B cell (primary cell): ENCODE data around the gene PLCE1. TPM values are rescaled to one million over a fixed set of nuclear protein-coding genes. Genes with fewer than 3 reads are reported as not detected.

Source experiments
- ATAC-seq: fragments of 200-7000 bp; cut with Tn5 transposase; one replicate; pipeline ENCODE4 v1.10.0; 2021; ENCODE audit warnings: low read depth, mild to moderate bottlenecking, moderate number of reproducible peaks, moderate library complexity
- CTCF ChIA-PET: fragments of 350-600 bp; sonication (Branson Sonifier 250); formaldehyde crosslinking; loops from one replicate; lab custom pipeline; 2021; ENCODE audit warnings: antibody characterized with exemption, inconsistent platforms; lab: Charles Lee
- POLR2A ChIA-PET: fragments of 350-600 bp; sonication (Branson Sonifier 250); formaldehyde crosslinking; loops from one replicate; lab custom pipeline; 2021; ENCODE audit warnings: antibody characterized with exemption; lab: Charles Lee
- DNase-seq: peaks from one replicate; pipeline ENCODE4 v3.0.0; 2013
- H2AFZ ChIP-seq: 2 replicates; pipeline ENCODE4 v1.6.1; 2012; ENCODE audit warnings: mild to moderate bottlenecking, low read depth, low read length; ENCODE audit not compliant: insufficient read depth, poor library complexity, severe bottlenecking
- H3K27ac ChIP-seq, 2 donors: 1 replicate in 1 of 2; 2 replicates in 1 of 2; pipeline ENCODE4 v1.5.1; 2012 to 2013; ENCODE audit warnings: low read length in 2 of 2, mild to moderate bottlenecking in 2 of 2, moderate library complexity in 1 of 2
- H3K27me3 ChIP-seq, 4 experiments: fragments of 200-600 bp in 1 of 4; sonication (generic) in 1 of 4; replicated peaks in 1 of 4; 1 replicate in 2 of 4; 2 replicates in 2 of 4; pipeline versions ENCODE4 v1.6.1 to v1.7.0; 2013 to 2016; ENCODE audit warnings: low read length in 3 of 4, mild to moderate bottlenecking in 2 of 4, mixed read lengths in 1 of 4, moderate library complexity in 1 of 4; ENCODE audit not compliant: insufficient read depth in 4 of 4, control insufficient read depth in 3 of 4; ENCODE audit errors: control extremely low read depth in 1 of 4
- H3K36me3 ChIP-seq, 2 experiments: replicated peaks in 1 of 2; 1 replicate in 1 of 2; 2 replicates in 1 of 2; pipeline versions ENCODE4 v1.6.1 to v1.7.1; 2013; ENCODE audit warnings: low read length in 1 of 2; ENCODE audit not compliant: insufficient read depth in 2 of 2, control insufficient read depth in 1 of 2; ENCODE audit errors: control extremely low read depth in 1 of 2, extremely low read depth in 1 of 2
- H3K4me1 ChIP-seq, 2 donors: fragments of 200-600 bp in 1 of 2; sonication (generic) in 1 of 2; 1 replicate in 1 of 2; 2 replicates in 1 of 2; pipeline versions ENCODE4 v1.5.1 to v1.6.1; 2013 to 2017; ENCODE audit warnings: low read length in 2 of 2; ENCODE audit not compliant: control insufficient read depth in 2 of 2, insufficient read depth in 2 of 2
- H3K4me2 ChIP-seq: replicated peaks from 2 replicates; pipeline ENCODE3; 2012; ENCODE audit warnings: mild to moderate bottlenecking, low read depth, low read length; ENCODE audit not compliant: poor library complexity, severe bottlenecking
- H3K4me3 ChIP-seq, 5 experiments: fragments of 200-600 bp in 1 of 5; sonication (generic) in 1 of 5; 1 replicate in 3 of 5; 2 replicates in 2 of 5; pipeline versions ENCODE4 v1.5.1 to v1.7.0; 2011 to 2016; ENCODE audit warnings: low read length in 4 of 5, mild to moderate bottlenecking in 4 of 5, low read depth in 2 of 5, control low read depth in 1 of 5, moderate library complexity in 1 of 5; ENCODE audit not compliant: insufficient read depth in 1 of 5; ENCODE audit errors: control extremely low read depth in 1 of 5, extremely low read depth in 1 of 5
- H3K79me2 ChIP-seq: fragments of 200-600 bp; sonication (generic); one replicate; pipeline ENCODE4 v1.6.0; 2016; ENCODE audit warnings: low read length; ENCODE audit not compliant: control insufficient read depth, insufficient read depth
- H3K9ac ChIP-seq: fragments of 200-600 bp; sonication (generic); 2 replicates; pipeline ENCODE4 v1.6.1; 2017; ENCODE audit warnings: mild to moderate bottlenecking, low read length, moderate library complexity
- H3K9me3 ChIP-seq, 3 donors: one replicate each; pipeline versions ENCODE4 v1.6.1 to v1.7.1; 2013; ENCODE audit warnings: low read length in 2 of 3; ENCODE audit not compliant: control insufficient read depth in 2 of 3, insufficient read depth in 1 of 3; ENCODE audit errors: control extremely low read depth in 1 of 3
- H4K20me1 ChIP-seq: 2 replicates; pipeline ENCODE4 v1.6.0; 2012; ENCODE audit warnings: mild to moderate bottlenecking, low read length; ENCODE audit not compliant: insufficient read depth, control insufficient read depth, poor library complexity, severe bottlenecking
- H3K27ac Mint-ChIP-seq: one replicate; pipeline ENCODE4 v1.8.0; 2021; ENCODE audit warnings: mixed read lengths
- H3K27me3 Mint-ChIP-seq: one replicate; pipeline ENCODE4 v1.8.0; 2021; ENCODE audit warnings: mixed read lengths
- H3K4me1 Mint-ChIP-seq: one replicate; pipeline ENCODE4 v1.8.0; 2021; ENCODE audit warnings: mixed read lengths
- H3K4me3 Mint-ChIP-seq: one replicate; pipeline ENCODE4 v1.8.0; 2021; ENCODE audit warnings: mixed read lengths
- H3K9me3 Mint-ChIP-seq: one replicate; pipeline ENCODE4 v1.8.0; 2022; ENCODE audit warnings: mixed read lengths; ENCODE audit not compliant: insufficient read depth
- CTCF ChIP-seq: fragments of 200-600 bp; IDR thresholded peaks from one replicate; pipeline ENCODE4 v1.8.0; 2022; ENCODE audit warnings: antibody characterized with exemption, mild to moderate bottlenecking
- EZH2 ChIP-seq: IDR thresholded peaks from 2 replicates; pipeline ENCODE4 v1.6.1; 2012; ENCODE audit warnings: borderline replicate concordance, low read depth, mild to moderate bottlenecking, moderate library complexity, low read length; ENCODE audit not compliant: insufficient read depth, poor library complexity, severe bottlenecking
- WGBS: methylation state at CpG from one replicate; pipeline ENCODE4 v1.1.5; 2013; ENCODE audit warnings: missing lambda C conversion rate; ENCODE audit not compliant: insufficient coverage; 5-methylcytosine and 5-hydroxymethylcytosine counted together
- intact Hi-C: fragments of 100-400 bp; cut with micrococcal nuclease; formaldehyde crosslinking; loops from one replicate; pipeline ENCODE4 v1.10.0; 2022
- polyA plus RNA-seq: library from polyadenylated mRNA; depleted of rRNA; stranded (reverse); fragments of >200 nt; gene quantifications from 2 replicates; pipeline ENCODE4 v1.2.3, GENCODE V29; 2012
- total RNA-seq, 2 donors: library from RNA; stranded (reverse); fragments of 120-200 nt in 1 of 2; gene quantifications; 1 replicate in 1 of 2; 2 replicates in 1 of 2; pipeline versions ENCODE4 v1.2.3 to v1.2.4, GENCODE V29; 2013 to 2022

Gene PLCE1
- total and polyA plus RNA-seq, 2 donors (not counting 1 experiment from before 2014, with no cell fraction given) = not detected

- no peaks in the 10 kb centered on the region for H3K27me3 Mint-ChIP-seq
- ChIA-PET CTCF (no interaction called here), POLR2A (no interaction called here)
- Histone ChIP-seq H3K4me1 (no peaks in the 10 kb centered on the region), H3K9ac (no peak overlapping the region), H3K4me3 (no peak overlapping the region), H3K36me3 (no peaks in the 10 kb centered on the region), H3K27ac (no peak overlapping the region), H2AFZ (no peak overlapping the region), H3K79me2 (no peaks in the 10 kb centered on the region), H3K4me2 (no peak overlapping the region), H4K20me1 (no peaks in the 10 kb centered on the region), H3K9me3 (no peaks in the 10 kb centered on the region), H3K27me3 (no peaks in the 10 kb centered on the region)
- DNase-seq = no peak
- H3K4me1 Mint-ChIP-seq = no peaks in the 10 kb centered on the region
- intact Hi-C loops = no loop called here
- no peak for ATAC-seq
- no peak for TF ChIP-seq EZH2
- no peak for TF ChIP-seq CTCF
- no peaks in the 10 kb centered on the region for H3K9me3 Mint-ChIP-seq
- H3K27ac Mint-ChIP-seq = no peak overlapping the region
- no peak overlapping the region for H3K4me3 Mint-ChIP-seq
- no CpG with 5 or more reads among the region's 2 CpGs for WGBS
Observed at GRCh38 chr10:93951905-93952304, 41.8 kb upstream of the PLCE1 start.

- Mint-ChIP-seq H3K4me1 (no peaks in the 10 kb centered on the region), H3K27me3 (no peaks in the 10 kb centered on the region), H3K9me3 (no peaks in the 10 kb centered on the region), H3K4me3 (no peak overlapping the region), H3K27ac (no peak overlapping the region)
- no peaks in the 10 kb centered on the region for H4K20me1 ChIP-seq
- DNase-seq = no peak
- ChIA-PET POLR2A (no interaction called here), CTCF (no interaction called here)
- no peaks in the 10 kb centered on the region for H3K4me1 ChIP-seq
- H2AFZ ChIP-seq = no peak overlapping the region
- H3K27me3 ChIP-seq = no peaks in the 10 kb centered on the region
- no peak overlapping the region for H3K27ac ChIP-seq
- WGBS = no CpG with 5 or more reads among the region's 8 CpGs
- no peaks in the 10 kb centered on the region for H3K9me3 ChIP-seq
- no peak overlapping the region for H3K9ac ChIP-seq
- no peaks in the 10 kb centered on the region for H3K79me2 ChIP-seq
- no peaks in the 10 kb centered on the region for H3K36me3 ChIP-seq
- no peak overlapping the region for H3K4me2 ChIP-seq
- no peak for ATAC-seq
- H3K4me3 ChIP-seq = no peak overlapping the region
- intact Hi-C loops = no loop called here
- no peak for TF ChIP-seq CTCF
Observed at GRCh38 chr10:93954299-93954698, 39.4 kb upstream of the PLCE1 start.
